HUES48 (cell line): Measurements from ENCODE around the gene LCN2.

Experiments
- H3K27ac ChIP-seq: one replicate; pipeline ENCODE4 v1.7.0; 2013; ENCODE audit warnings: low read depth, low read length, inconsistent platforms
- H3K27me3 ChIP-seq: 2 replicates; pipeline ENCODE4 v1.6.1; 2013; ENCODE audit warnings: mild to moderate bottlenecking, low read length; ENCODE audit not compliant: control insufficient read depth, insufficient read depth
- H3K36me3 ChIP-seq: 2 replicates; pipeline ENCODE4 v1.6.1; 2013; ENCODE audit warnings: low read length; ENCODE audit not compliant: control insufficient read depth, insufficient read depth
- H3K4me1 ChIP-seq: 2 replicates; pipeline ENCODE4 v1.6.1; 2013; ENCODE audit warnings: mild to moderate bottlenecking, low read length; ENCODE audit not compliant: control insufficient read depth, insufficient read depth
- H3K4me3 ChIP-seq: 2 replicates; pipeline ENCODE4 v1.5.1; 2013; ENCODE audit warnings: mild to moderate bottlenecking, low read depth, low read length
- H3K9ac ChIP-seq: 2 replicates; pipeline ENCODE4 v1.6.1; 2013; ENCODE audit warnings: mild to moderate bottlenecking, low read depth, low read length, moderate library complexity
- H3K9me3 ChIP-seq: 2 replicates; pipeline ENCODE4 v1.6.1; 2013; ENCODE audit warnings: low read length; ENCODE audit not compliant: control insufficient read depth, insufficient read depth

The LCN2 gene

GRCh38 chr9:128116104-128117083 is 32.9 kb upstream of the LCN2 start:
- H3K4me3 ChIP-seq: no peak overlapping the region
- no peaks in the 10 kb centered on the region for H3K4me1 ChIP-seq
- H3K9me3 ChIP-seq: no peaks in the 10 kb centered on the region
- H3K36me3 ChIP-seq: peaks cover 25% of the 10 kb centered on the region
- H3K9ac ChIP-seq: no peak overlapping the region
- H3K27me3 ChIP-seq: no peaks in the 10 kb centered on the region
- no peak overlapping the region for H3K27ac ChIP-seq

- H3K27me3 ChIP-seq: no peaks in the 10 kb centered on the region
- H3K9ac ChIP-seq: no peak overlapping the region
- H3K27ac ChIP-seq: peak overlapping the region; percentile 15
- no peaks in the 10 kb centered on the region for H3K4me1 ChIP-seq
- peaks cover 39% of the 10 kb centered on the region for H3K36me3 ChIP-seq
- H3K9me3 ChIP-seq: no peaks in the 10 kb centered on the region
- peak overlapping the region; percentile 3; the same call in 1 of the 2 replicates for H3K4me3 ChIP-seq
Observed at GRCh38 chr9:128117613-128118471, 31.4 kb upstream of the LCN2 start.

- Histone ChIP-seq H3K27ac (no peak overlapping the region), H3K9me3 (no peaks in the 10 kb centered on the region), H3K36me3 (peaks cover 41% of the 10 kb centered on the region), H3K4me1 (no peaks in the 10 kb centered on the region), H3K27me3 (no peaks in the 10 kb centered on the region), H3K4me3 (no peak overlapping the region), H3K9ac (no peak overlapping the region)
Observed at GRCh38 chr9:128118472-128118857, 30.8 kb upstream of the LCN2 start.

- Histone ChIP-seq H3K27ac (no peak overlapping the region), H3K4me3 (no peak overlapping the region), H3K4me1 (no peaks in the 10 kb centered on the region), H3K27me3 (no peaks in the 10 kb centered on the region), H3K9ac (no peak overlapping the region), H3K36me3 (peaks cover 44% of the 10 kb centered on the region), H3K9me3 (no peaks in the 10 kb centered on the region)
Observed at GRCh38 chr9:128118971-128119665, 30.1 kb upstream of the LCN2 start.

GRCh38 chr9:128120061-128120740 is 29.1 kb upstream of the LCN2 start:
- H3K27ac ChIP-seq: no peak overlapping the region
- no peaks in the 10 kb centered on the region for H3K27me3 ChIP-seq
- H3K4me1 ChIP-seq: no peaks in the 10 kb centered on the region
- H3K36me3 ChIP-seq: peaks cover 48% of the 10 kb centered on the region
- no peaks in the 10 kb centered on the region for H3K9me3 ChIP-seq
- no peak overlapping the region for H3K9ac ChIP-seq
- no peak overlapping the region for H3K4me3 ChIP-seq

GRCh38 chr9:128120741-128121465 is 28.4 kb upstream of the LCN2 start:
- H3K27ac ChIP-seq: no peak overlapping the region
- H3K9me3 ChIP-seq: no peaks in the 10 kb centered on the region
- H3K27me3 ChIP-seq: no peaks in the 10 kb centered on the region
- no peaks in the 10 kb centered on the region for H3K4me1 ChIP-seq
- no peak overlapping the region for H3K9ac ChIP-seq
- peaks cover 48% of the 10 kb centered on the region for H3K36me3 ChIP-seq
- no peak overlapping the region for H3K4me3 ChIP-seq

- H3K36me3 ChIP-seq: peaks cover 48% of the 10 kb centered on the region
- H3K9ac ChIP-seq: no peak overlapping the region
- no peaks in the 10 kb centered on the region for H3K9me3 ChIP-seq
- no peak overlapping the region for H3K27ac ChIP-seq
- H3K4me1 ChIP-seq: no peaks in the 10 kb centered on the region
- H3K4me3 ChIP-seq: no peak overlapping the region
- no peaks in the 10 kb centered on the region for H3K27me3 ChIP-seq
Observed at GRCh38 chr9:128121466-128121810, 27.8 kb upstream of the LCN2 start.

GRCh38 chr9:128121924-128122808 is 27.1 kb upstream of the LCN2 start:
- Histone ChIP-seq H3K9me3 (no peaks in the 10 kb centered on the region), H3K27me3 (no peaks in the 10 kb centered on the region), H3K27ac (no peak overlapping the region), H3K4me1 (no peaks in the 10 kb centered on the region), H3K36me3 (peaks cover 48% of the 10 kb centered on the region), H3K4me3 (no peak overlapping the region), H3K9ac (no peak overlapping the region)

- H3K36me3 ChIP-seq: peaks cover 48% of the 10 kb centered on the region
- H3K27me3 ChIP-seq: no peaks in the 10 kb centered on the region
- H3K9me3 ChIP-seq: no peaks in the 10 kb centered on the region
- H3K9ac ChIP-seq: no peak overlapping the region
- H3K27ac ChIP-seq: no peak overlapping the region
- no peak overlapping the region for H3K4me3 ChIP-seq
- no peaks in the 10 kb centered on the region for H3K4me1 ChIP-seq
Observed at GRCh38 chr9:128122809-128123175, 26.5 kb upstream of the LCN2 start.
